Parietal lobe (tissue), 2 donors: Measurements from ENCODE around the gene ACRV1. TPM values are rescaled to one million over a fixed set of nuclear protein-coding genes. Genes with fewer than 3 reads are reported as not detected.

Experiments
- small RNA-seq: library from RNA; depleted of rRNA; stranded (forward); fragments of <200 nt; gene quantifications from one replicate; pipeline ENCODE3, GENCODE V24; 2014; ENCODE audit warnings: low replicate concordance
- total RNA-seq: library from RNA; depleted of rRNA; stranded (reverse); fragments of >200 nt; gene quantifications from one replicate; pipeline ENCODE4 v1.2.3, GENCODE V29; 2014

Gene ACRV1
- total RNA-seq = 0.31 TPM

GRCh38 chr11:125680747-125681146 lies at the start of gene ACRV1:
ACRV1 (minus strand) TSS chr11:125680847; CDS start chr11:125680780, 67 bp downstream.

GRCh38 chr11:125624756-125625213 lies 55.9 kb downstream of the ACRV1 start, which contains the start of gene CHEK1:
CHEK1 (plus strand) TSS chr11:125625163; CDS start chr11:125626769, 1,606 bp downstream.

Small RNA genes within 50 kb of the gene (small RNA-seq; reads per million reads assigned to genes)
- not detected for gene RNU2-35P

Other genes with a start within 250 kb of the ACRV1 start
- 281 TPM for gene FEZ1, start 184.6 kb downstream of the ACRV1 start, total RNA-seq
- 84.8 TPM for gene EI24, start 111.4 kb downstream of the ACRV1 start, total RNA-seq
- gene STT3A, start 88.0 kb downstream of the ACRV1 start, total RNA-seq = 59.2 TPM
- gene CHEK1, start 55.7 kb downstream of the ACRV1 start, total RNA-seq = 17.2 TPM
- not detected for gene PATE1, start 65.4 kb upstream of the ACRV1 start, total RNA-seq
- 1.9 TPM for gene PATE2, start 98.0 kb upstream of the ACRV1 start, total RNA-seq
- gene PATE3, start 107.3 kb upstream of the ACRV1 start, total RNA-seq = not detected
- not detected for gene PATE4, start 152.5 kb upstream of the ACRV1 start, total RNA-seq
- gene HYLS1, start 206.8 kb upstream of the ACRV1 start, total RNA-seq = 9.7 TPM
- 9.4 TPM for gene PUS3, start 222.4 kb upstream of the ACRV1 start, total RNA-seq
- 23.2 TPM for gene DDX25, start 223.7 kb upstream of the ACRV1 start, total RNA-seq